Body of pancreas (tissue), 4 donors: ENCODE measurements around the gene CD2BP2.
"Not testable (repeated sequence)": the region's sequence is repeated elsewhere in the genome, so short reads cannot be mapped to it uniquely, and the experiment has no call there.

Experiments used
- CTCF ChIP-seq, 7 experiments: fragments of 450-650 bp in 4 of 7; fragments of 200-600 bp in 3 of 7; sonication (generic) in 3 of 7; IDR thresholded peaks; one replicate each; pipeline ENCODE4 v1.5.1; 2016 to 2019; ENCODE audit warnings: antibody characterized with exemption in 7 of 7
- POLR2A ChIP-seq, 3 donors: fragments of 450-650 bp; IDR thresholded peaks; one replicate each; pipeline ENCODE4 v1.6.1; 2016; ENCODE audit warnings: antibody characterized with exemption in 3 of 3, mild to moderate bottlenecking in 2 of 3

DNA sequence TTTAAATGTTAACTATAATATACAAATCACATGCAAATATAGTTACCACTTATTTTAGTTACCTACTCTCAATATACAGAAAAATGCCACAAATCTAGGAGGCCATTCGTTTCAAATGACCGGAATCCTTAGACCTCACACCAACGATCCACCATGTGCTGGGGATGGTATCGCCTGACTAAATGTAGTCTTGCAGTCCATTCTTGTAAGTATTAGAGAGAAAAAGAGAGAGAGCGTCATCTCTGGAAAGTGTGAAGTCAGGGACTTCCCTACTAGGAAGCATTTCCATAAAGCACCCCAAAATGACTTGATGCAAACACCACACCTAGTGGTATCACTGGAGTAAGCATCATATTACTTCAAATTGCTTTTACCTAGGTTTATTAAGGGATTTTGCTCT lies 45.9 kb downstream of the CD2BP2 start:
- not testable (repeated sequence) for TF ChIP-seq CTCF, POLR2A (IDR thresholded peaks at IDR 0.05)
